Measurements from ENCODE around the gene UROC1. TPM values are rescaled to one million over a fixed set of nuclear protein-coding genes. Genes with fewer than 3 reads are reported as not detected.

The UROC1 gene
- total and polyA plus RNA-seq, 2 of the 13 experiments (the other 11 are each of a cell fraction or from before 2014, with no cell fraction given) = 0.71 to 1.3 TPM

GRCh38 chr3:126518779-126519177 is 1.2 kb upstream of the UROC1 start:
- WGBS (ENCODE audit: low lambda C conversion rate) = 0% methylated on average over 3 of the region's 4 CpGs
- Histone ChIP-seq H3K4me3 (replicated peaks in 1 of 3; ENCODE audit: insufficient read depth in 1 of 3, low read depth in 2 of 3, low read length in 3 of 3) (peak overlapping the region in 2 of 3 experiments; percentile 17 to 73; a peak in 2 of 6 replicates), H3K9me3 (ENCODE audit: low read length) (no peaks in the 10 kb centered on the region), H3K27ac (ENCODE audit: extremely low read length, insufficient read depth, low read length) (peak overlapping the region; percentile 76), H3K4me1 (ENCODE audit: insufficient read depth, low read length) (peaks cover 74% of the 10 kb centered on the region), H3K4me2 (ENCODE audit: low read depth, low read length) (peak overlapping the region; percentile 94), H3K27me3 (ENCODE audit: control insufficient read depth in 1 of 2, insufficient read depth in 2 of 2, low read length in 2 of 2) (no peaks in the 10 kb centered on the region; a peak in 1 of 5 replicates), H3K9ac (ENCODE audit: insufficient read depth, low read depth, low read length) (peak overlapping the region; percentile 24; the same call in 1 of the 2 replicates), H4K20me1 (ENCODE audit: insufficient read depth, low read length) (no peaks in the 10 kb centered on the region), H3K36me3 (replicated peaks in 1 of 2; ENCODE audit: control insufficient read depth in 1 of 2, insufficient read depth in 2 of 2, low read length in 2 of 2) (no peaks in the 10 kb centered on the region), H3K79me2 (ENCODE audit: insufficient read depth, low read length) (peaks cover 2% of the 10 kb centered on the region), H2AFZ (ENCODE audit: low read length) (no peak overlapping the region)
- CTCF ChIA-PET (ENCODE audit: low intra/inter-chr PET ratio, low total read pairs) = no interaction called here
- ATAC-seq (peak; percentile 9), DNase-seq (ENCODE audit: low spot score) (peak; percentile 87), FAIRE-seq (peak; percentile 82)
- BruUV-seq (replicated peaks) = no TSS peak
- intact Hi-C loops (cut with micrococcal nuclease; ENCODE audit: unreplicated experiment) (loop anchor here (5.0 kb wide), 1 partner anchor 36 kb away; no protein-coding TSS in a partner anchor), in situ Hi-C loops (cut with HindIII; ENCODE audit: extremely low pct_ligation_motif_present, low pct_unique_long_range_greater_than_20kb) (no loop called here)
- POLR2A ChIA-PET = interaction anchor here (0.7 to 3.5 kb wide), 10 partner anchors 9 to 923 kb away, joined by 3 to 53 read pairs (median 8); partner anchors contain the start of genes OSBPL11 and ZXDC
- TF ChIP-seq, protein P1, sequence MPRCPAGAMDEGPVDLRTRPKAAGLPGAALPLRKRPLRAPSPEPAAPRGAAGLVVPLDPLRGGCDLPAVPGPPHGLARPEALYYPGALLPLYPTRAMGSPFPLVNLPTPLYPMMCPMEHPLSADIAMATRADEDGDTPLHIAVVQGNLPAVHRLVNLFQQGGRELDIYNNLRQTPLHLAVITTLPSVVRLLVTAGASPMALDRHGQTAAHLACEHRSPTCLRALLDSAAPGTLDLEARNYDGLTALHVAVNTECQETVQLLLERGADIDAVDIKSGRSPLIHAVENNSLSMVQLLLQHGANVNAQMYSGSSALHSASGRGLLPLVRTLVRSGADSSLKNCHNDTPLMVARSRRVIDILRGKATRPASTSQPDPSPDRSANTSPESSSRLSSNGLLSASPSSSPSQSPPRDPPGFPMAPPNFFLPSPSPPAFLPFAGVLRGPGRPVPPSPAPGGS (CRISPR knock-in tag; IDR thresholded peaks at IDR 0.05) = no peak
- TF ChIP-seq ZNF280B (CRISPR knock-in tag; IDR thresholded peaks at IDR 0.05; ENCODE audit: borderline replicate concordance) (no peak), MEF2D (CRISPR knock-in tag; IDR thresholded peaks at IDR 0.05) (no peak), HDAC2 (CRISPR knock-in tag; IDR thresholded peaks at IDR 0.05) (peak; percentile 22; the same call in 1 of the 2 replicates), IKZF5 (CRISPR knock-in tag; IDR thresholded peaks at IDR 0.05) (no peak; the same call in 1 of the 2 replicates), MAFK (conservative IDR thresholded peaks at IDR 0.05 in 1 of 2, IDR thresholded peaks at IDR 0.05 in 1 of 2; ENCODE audit: low read length in 2 of 2) (no peak), ZNF772 (CRISPR knock-in tag; IDR thresholded peaks at IDR 0.05) (no peak), ZNF569 (CRISPR knock-in tag; IDR thresholded peaks at IDR 0.05; ENCODE audit: borderline replicate concordance) (no peak), ZNF224 (CRISPR knock-in tag; IDR thresholded peaks at IDR 0.05) (no peak), PPARG (CRISPR knock-in tag; conservative IDR thresholded peaks at IDR 0.05) (0 out of 2 replicates have a peak, but pooled peaks have one; percentile 43), GABPA (IDR thresholded peaks at IDR 0.05; ENCODE audit: low read depth, low read length) (no peak), GABPA (CRISPR knock-in tag; IDR thresholded peaks at IDR 0.05; ENCODE audit: low read depth) (0 out of 2 replicates have a peak, but pooled peaks have one; percentile 10), RXRB (CRISPR knock-in tag; IDR thresholded peaks at IDR 0.05; ENCODE audit: borderline replicate concordance) (0 out of 2 replicates have a peak, but pooled peaks have one; percentile 9), ETV5 (CRISPR knock-in tag; IDR thresholded peaks at IDR 0.05; ENCODE audit: borderline replicate concordance) (peak; percentile 47; the same call in 1 of the 2 replicates), GZF1 (CRISPR knock-in tag; IDR thresholded peaks at IDR 0.05) (no peak)
- TF ChIP-seq, protein P2, sequence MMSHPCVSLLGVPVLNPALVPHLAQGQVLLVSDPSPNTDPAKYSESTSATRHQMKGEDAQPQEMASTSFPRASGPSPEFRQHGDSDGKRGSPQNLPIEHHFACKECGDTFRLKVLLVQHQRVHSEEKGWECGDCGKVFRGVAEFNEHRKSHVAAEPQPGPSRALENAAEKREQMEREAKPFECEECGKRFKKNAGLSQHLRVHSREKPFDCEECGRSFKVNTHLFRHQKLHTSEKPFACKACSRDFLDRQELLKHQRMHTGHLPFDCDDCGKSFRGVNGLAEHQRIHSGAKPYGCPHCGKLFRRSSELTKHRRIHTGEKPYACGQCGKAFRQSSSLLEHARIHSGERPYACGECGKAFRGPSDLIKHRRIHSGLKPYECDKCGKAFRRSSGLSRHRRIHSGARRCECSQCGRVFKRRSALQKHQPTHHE (CRISPR knock-in tag; IDR thresholded peaks at IDR 0.05; ENCODE audit: borderline replicate concordance) = peak; percentile 8; the same call in 1 of the 2 replicates
